PFSK-1 (cell line): ENCODE data around the gene GRHL3.

Experiments used
- FOXP2 ChIP-seq: optimal IDR thresholded peaks from 2 replicates; pipeline ENCODE3; 2011; ENCODE audit warnings: borderline replicate concordance, control low read depth, inconsistent platforms; ENCODE audit not compliant: insufficient read depth; ENCODE audit errors: extremely low read length, extremely low read depth
- POLR2AphosphoS5 ChIP-seq: IDR thresholded peaks from 2 replicates; pipeline ENCODE4 v1.6.1; 2012; ENCODE audit warnings: low read depth, mild to moderate bottlenecking, control low read depth, low read length, moderate library complexity
- SIN3A ChIP-seq: IDR thresholded peaks from 2 replicates; pipeline ENCODE4 v1.6.1; 2012; ENCODE audit warnings: mild to moderate bottlenecking, low read length, moderate library complexity, borderline replicate concordance; ENCODE audit not compliant: insufficient read depth
- TAF1 ChIP-seq: IDR thresholded peaks from 2 replicates; pipeline ENCODE4 v1.6.1; 2012; ENCODE audit warnings: low read length, control low read depth, borderline replicate concordance; ENCODE audit not compliant: insufficient read depth
- TF ChIP-seq, protein P1 (sequence below), 2 experiments: IDR thresholded peaks; 2 replicates each; pipeline versions ENCODE4 v1.6.1 to v1.8.0; 2011 to 2012; ENCODE audit warnings: low read depth in 2 of 2, low read length in 2 of 2, control low read depth in 1 of 2, inconsistent platforms in 1 of 2, mild to moderate bottlenecking in 1 of 2, moderate library complexity in 1 of 2; ENCODE audit not compliant: insufficient read depth in 1 of 2

The GRHL3 gene

GRCh38 chr1:24361811-24362210, 42.7 kb downstream of the GRHL3 start:
- TF ChIP-seq POLR2AphosphoS5 (no peak), FOXP2 (no peak), TAF1 (no peak), SIN3A (no peak)
- TF ChIP-seq, protein P1, sequence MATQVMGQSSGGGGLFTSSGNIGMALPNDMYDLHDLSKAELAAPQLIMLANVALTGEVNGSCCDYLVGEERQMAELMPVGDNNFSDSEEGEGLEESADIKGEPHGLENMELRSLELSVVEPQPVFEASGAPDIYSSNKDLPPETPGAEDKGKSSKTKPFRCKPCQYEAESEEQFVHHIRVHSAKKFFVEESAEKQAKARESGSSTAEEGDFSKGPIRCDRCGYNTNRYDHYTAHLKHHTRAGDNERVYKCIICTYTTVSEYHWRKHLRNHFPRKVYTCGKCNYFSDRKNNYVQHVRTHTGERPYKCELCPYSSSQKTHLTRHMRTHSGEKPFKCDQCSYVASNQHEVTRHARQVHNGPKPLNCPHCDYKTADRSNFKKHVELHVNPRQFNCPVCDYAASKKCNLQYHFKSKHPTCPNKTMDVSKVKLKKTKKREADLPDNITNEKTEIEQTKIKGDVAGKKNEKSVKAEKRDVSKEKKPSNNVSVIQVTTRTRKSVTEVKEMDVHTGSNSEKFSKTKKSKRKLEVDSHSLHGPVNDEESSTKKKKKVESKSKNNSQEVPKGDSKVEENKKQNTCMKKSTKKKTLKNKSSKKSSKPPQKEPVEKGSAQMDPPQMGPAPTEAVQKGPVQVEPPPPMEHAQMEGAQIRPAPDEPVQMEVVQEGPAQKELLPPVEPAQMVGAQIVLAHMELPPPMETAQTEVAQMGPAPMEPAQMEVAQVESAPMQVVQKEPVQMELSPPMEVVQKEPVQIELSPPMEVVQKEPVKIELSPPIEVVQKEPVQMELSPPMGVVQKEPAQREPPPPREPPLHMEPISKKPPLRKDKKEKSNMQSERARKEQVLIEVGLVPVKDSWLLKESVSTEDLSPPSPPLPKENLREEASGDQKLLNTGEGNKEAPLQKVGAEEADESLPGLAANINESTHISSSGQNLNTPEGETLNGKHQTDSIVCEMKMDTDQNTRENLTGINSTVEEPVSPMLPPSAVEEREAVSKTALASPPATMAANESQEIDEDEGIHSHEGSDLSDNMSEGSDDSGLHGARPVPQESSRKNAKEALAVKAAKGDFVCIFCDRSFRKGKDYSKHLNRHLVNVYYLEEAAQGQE (IDR thresholded peaks at IDR 0.05; ENCODE audit: insufficient read depth in 1 of 2, low read depth in 2 of 2, low read length in 2 of 2), result no peak

- TF ChIP-seq TAF1, result no peak
- TF ChIP-seq SIN3A, result no peak
- TF ChIP-seq FOXP2, result no peak
- TF ChIP-seq POLR2AphosphoS5, result no peak
These were observed 43.2 kb downstream of the GRHL3 start for GRCh38 chr1:24362396-24362795.

DNA sequence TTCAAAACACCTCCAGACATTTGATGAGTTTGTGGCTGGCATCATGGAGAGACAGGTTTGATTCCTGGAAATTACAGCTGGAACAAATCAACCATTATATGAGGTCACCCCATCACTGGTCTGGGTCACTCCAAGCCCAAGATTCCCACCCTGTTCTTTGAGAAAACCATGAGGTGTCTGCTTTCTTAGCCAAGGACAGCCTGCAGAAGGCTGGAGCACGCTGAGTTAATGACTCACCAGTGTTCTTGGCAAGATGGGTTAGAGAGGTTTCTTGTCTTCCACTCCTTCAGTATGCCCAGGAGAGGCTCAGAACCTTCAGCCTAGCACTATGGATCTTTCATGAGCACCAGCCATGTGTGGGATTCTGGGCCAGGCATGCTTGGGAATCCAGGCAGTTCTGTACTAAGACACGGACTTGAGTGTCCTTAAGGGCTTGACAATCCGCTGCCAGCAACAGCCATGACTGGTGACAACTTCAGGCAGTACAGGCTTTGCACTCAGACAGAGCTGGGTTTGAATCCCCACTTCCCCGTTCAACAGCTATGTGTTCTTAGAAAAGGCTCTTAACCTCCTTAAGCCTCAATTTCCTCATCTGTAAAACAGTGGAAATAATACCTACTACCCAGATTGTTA, 43.9 kb downstream of the GRHL3 start:
- TF ChIP-seq TAF1, result no peak
- no peak for TF ChIP-seq POLR2AphosphoS5
- no peak for TF ChIP-seq SIN3A
- TF ChIP-seq FOXP2, result no peak
- TF ChIP-seq, protein P1 (IDR thresholded peaks at IDR 0.05; ENCODE audit: insufficient read depth in 1 of 2, low read depth in 2 of 2, low read length in 2 of 2), result no peak

DNA sequence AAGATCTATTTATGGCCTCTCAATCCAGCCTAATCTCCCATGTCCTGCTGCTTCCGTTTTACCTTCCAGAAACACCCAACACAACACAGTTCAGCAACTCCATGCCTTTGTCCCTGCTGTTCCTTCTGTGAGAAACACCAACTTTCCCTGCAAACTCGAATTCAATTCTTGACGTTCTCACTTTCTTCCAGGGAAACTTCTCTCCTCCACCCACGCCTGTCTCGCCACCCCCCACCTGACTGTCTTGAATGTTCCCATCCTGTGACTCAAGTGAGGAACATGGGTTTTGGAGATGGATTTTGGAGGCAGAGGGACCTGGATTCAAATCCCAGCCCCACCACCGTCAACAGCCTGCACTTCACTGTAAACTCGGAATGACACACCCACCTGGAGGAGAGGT, 44.8 kb downstream of the GRHL3 start:
- TF ChIP-seq FOXP2 (no peak), POLR2AphosphoS5 (no peak)

DNA sequence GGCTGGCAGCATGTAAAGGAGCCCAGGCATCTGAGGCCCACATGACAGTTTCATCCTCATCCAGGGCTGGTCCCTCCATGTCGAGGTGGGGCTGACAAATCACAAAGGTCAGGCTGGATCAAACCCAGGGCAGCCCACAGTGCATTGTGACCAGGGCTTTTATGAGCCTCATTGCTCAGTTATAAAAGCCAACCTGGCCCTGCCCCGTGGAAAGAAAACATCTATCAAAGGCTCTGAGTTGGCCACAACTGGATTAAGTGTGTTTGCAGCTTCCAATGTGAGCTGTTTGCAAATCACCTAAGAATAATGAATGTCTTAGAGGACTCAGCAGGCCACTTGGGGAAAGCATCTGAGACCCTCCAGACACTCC, 45.4 kb downstream of the GRHL3 start:
- TF ChIP-seq SIN3A (no peak), FOXP2 (no peak)
- TF ChIP-seq, protein P1 (IDR thresholded peaks at IDR 0.05; ENCODE audit: insufficient read depth in 1 of 2, low read depth in 2 of 2, low read length in 2 of 2), result no peak

DNA sequence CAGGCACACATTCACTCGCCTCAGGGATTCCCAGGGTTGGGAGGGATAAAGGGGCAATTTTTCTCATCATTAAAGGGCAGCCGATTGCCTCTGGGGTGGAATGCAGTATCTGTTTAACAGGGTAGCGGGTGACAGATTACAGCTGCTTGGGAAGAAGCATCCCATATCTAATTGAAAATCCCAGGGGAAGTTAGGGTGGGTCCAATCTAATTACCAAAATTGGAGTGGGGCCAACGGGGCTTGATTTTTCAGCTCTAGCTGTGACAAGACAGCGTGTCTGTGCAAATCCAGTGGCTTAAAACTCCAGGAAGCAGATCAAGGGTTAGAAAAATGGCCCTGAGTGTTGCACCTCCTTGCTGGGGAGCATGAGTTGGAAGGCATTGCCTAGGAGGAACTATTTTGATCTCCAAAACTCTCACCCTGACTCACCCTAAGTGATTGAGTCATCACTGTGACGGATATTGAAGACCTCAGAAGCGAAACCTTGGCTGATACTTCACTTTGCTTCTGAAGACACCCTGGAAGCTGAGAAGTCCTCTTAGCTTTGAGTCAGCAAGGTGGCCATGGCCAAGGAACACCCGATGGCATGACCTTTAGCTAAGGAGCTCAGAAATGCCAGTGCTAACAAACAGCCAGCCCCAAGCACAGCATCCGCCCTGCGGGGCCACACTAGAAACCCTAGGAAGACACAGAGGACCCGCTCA, 46.0 kb downstream of the GRHL3 start:
- TF ChIP-seq FOXP2 (no peak), TAF1 (no peak), SIN3A (no peak), POLR2AphosphoS5 (no peak)
- TF ChIP-seq, protein P1 (IDR thresholded peaks at IDR 0.05; ENCODE audit: insufficient read depth in 1 of 2, low read depth in 2 of 2, low read length in 2 of 2), result no peak
